ENCODE measurements around the gene FAM180B.
"Not testable (repeated sequence)": the region's sequence is repeated elsewhere in the genome, so short reads cannot be mapped to it uniquely, and the experiment has no call there.

FAM180B gene

GRCh38 chr11:47631473-47631872 is 45.0 kb downstream of the FAM180B start:
- Histone ChIP-seq H3K36me3 (ENCODE audit: control insufficient read depth, insufficient read depth, low read length) (peaks cover 44% of the 10 kb centered on the region), H3K27me3 (ENCODE audit: control insufficient read depth, insufficient read depth, low read length) (no peaks in the 10 kb centered on the region), H3K4me3 (ENCODE audit: low read depth, low read length) (no peak overlapping the region), H3K9ac (ENCODE audit: low read depth, low read length) (no peak overlapping the region), H3K4me1 (ENCODE audit: control insufficient read depth, insufficient read depth, low read length) (no peaks in the 10 kb centered on the region), H3K9me3 (ENCODE audit: control insufficient read depth, insufficient read depth, low read length) (no peaks in the 10 kb centered on the region)

DNA sequence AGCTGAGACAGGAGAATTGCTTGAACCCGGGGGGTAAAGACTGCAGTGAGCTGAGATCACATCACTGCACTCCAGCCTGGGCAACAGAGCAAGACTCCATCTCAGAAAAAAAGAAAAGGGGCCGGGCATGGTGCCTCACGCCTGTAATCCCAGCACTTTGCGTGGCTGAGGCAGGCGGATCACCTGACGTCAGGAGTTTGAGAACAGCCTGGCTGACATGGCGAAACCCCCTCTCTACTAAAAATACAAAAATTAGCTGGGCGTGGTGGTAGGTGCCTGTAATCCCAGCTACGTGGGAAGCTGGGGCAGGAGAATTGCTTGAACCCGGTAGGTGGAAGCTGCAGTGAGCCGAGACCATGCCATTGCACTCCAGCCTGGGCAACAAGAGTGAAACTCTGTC is 49.9 kb downstream of the FAM180B start:
- H3K36me3 ChIP-seq (ENCODE audit: control insufficient read depth, insufficient read depth, low read length), result peaks cover 16% of the 10 kb centered on the region
- not testable (repeated sequence) for H3K4me3 ChIP-seq (ENCODE audit: low read depth, low read length); H3K27me3 ChIP-seq (ENCODE audit: control insufficient read depth, insufficient read depth, low read length); H3K9me3 ChIP-seq (ENCODE audit: control insufficient read depth, insufficient read depth, low read length); H3K9ac ChIP-seq (ENCODE audit: low read depth, low read length); H3K4me1 ChIP-seq (ENCODE audit: control insufficient read depth, insufficient read depth, low read length)
